GM12891 (cell line): ENCODE results near the gene PIP5K1B.

Source experiments
- PAX5 ChIP-seq: IDR thresholded peaks from 2 replicates; pipeline ENCODE4 v1.6.1; 2011; ENCODE audit warnings: low read length, moderate library complexity, mild to moderate bottlenecking; ENCODE audit not compliant: insufficient read depth, severe bottlenecking
- POLR2A ChIP-seq: IDR thresholded peaks from 2 replicates; pipeline ENCODE4 v1.6.1; 2011; ENCODE audit warnings: low read depth, low read length, control low read depth
- POLR2AphosphoS5 ChIP-seq: IDR thresholded peaks from 2 replicates; pipeline ENCODE4 v1.6.1; 2011; ENCODE audit warnings: low read depth, low read length, control low read depth
- POU2F2 ChIP-seq: IDR thresholded peaks from 2 replicates; pipeline ENCODE4 v1.6.1; 2011; ENCODE audit warnings: low read depth, mild to moderate bottlenecking, control low read depth, low read length, moderate library complexity
- SPI1 ChIP-seq: IDR thresholded peaks from 2 replicates; pipeline ENCODE4 v1.6.1; 2011; ENCODE audit warnings: low read depth, low read length, control low read depth
- TAF1 ChIP-seq: IDR thresholded peaks from 2 replicates; pipeline ENCODE4 v1.6.1; 2011; ENCODE audit warnings: low read depth, low read length, control low read depth

GRCh38 chr9:68760674-68761333 lies 55.8 kb downstream of the PIP5K1B start:
- TF ChIP-seq SPI1 (no peak), POLR2AphosphoS5 (no peak), POLR2A (no peak), TAF1 (no peak), POU2F2 (no peak), PAX5 (no peak)
